Right ventricle myocardium superior (tissue), 1 donor: ENCODE data around the gene MARCKSL1. TPM values are rescaled to one million over a fixed set of nuclear protein-coding genes. Genes with fewer than 3 reads are reported as not detected.
A peak's percentile ranks its signal among the peaks of the same experiment; 100 is the strongest.

Experiments
- ATAC-seq: fragments of 200-7000 bp; cut with Tn5 transposase; one replicate; pipeline ENCODE4 v1.9.1; 2020; ENCODE audit warnings: mild to moderate bottlenecking; ENCODE audit not compliant: poor library complexity
- DNase-seq: peaks from one replicate; pipeline ENCODE4 v3.0.0-alpha.2; 2020
- intact Hi-C: fragments of 100-400 bp; cut with DNase I; formaldehyde crosslinking; loops from one replicate; pipeline ENCODE4 v1.11.2; 2022
- total RNA-seq: library from RNA; stranded (reverse); fragmentation: NEBNext Ultra II Directional; extraction: Animal tissue kit (Norgen Biotek cat#: 25700); gene quantifications from one replicate; pipeline ENCODE4 v1.2.1, GENCODE V29; 2021
- donor health status: DM: no; HTN: yes; CAD: no; lungs with severe emphysema.

Gene MARCKSL1
- total RNA-seq, 1 donor from 2014 or later, result 16.1 TPM

DNA sequence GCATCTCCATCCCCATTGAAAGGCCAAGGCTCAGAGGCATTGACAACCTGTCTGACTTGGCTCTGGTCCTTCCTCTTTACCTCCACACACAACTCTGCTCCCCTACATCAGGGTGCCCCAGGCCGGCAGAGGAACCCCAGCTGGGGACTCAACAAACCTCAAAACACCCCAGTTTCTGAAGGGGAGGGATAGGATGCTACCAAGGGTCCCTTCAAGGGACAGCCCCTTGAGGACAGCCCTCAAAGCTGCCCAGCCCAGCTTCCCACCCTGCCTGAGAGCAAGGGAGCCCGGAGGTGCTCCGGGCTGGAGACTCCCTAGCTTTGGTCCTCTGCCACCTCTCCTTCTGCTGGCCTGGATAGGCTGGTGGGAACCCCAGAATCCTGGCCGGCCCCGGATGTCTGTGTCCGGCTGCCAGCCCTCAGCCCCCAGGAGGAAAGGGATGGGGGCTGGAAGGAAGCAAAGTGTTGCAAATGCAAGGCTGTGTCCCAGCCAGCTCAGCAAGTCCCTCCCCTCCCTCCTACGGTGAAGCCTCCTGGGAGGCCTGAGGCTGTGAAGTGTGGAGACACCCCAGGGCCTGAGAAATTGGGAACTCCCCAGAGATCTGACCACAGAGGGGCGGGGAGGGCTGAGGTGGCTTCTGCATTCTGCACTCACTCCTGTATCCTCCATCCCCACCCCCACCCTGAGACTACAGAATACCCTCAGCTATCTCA, 1.1 kb upstream of the MARCKSL1 start:
- peak; percentile 44 for ATAC-seq
- intact Hi-C loops, result no loop called here

DNA sequence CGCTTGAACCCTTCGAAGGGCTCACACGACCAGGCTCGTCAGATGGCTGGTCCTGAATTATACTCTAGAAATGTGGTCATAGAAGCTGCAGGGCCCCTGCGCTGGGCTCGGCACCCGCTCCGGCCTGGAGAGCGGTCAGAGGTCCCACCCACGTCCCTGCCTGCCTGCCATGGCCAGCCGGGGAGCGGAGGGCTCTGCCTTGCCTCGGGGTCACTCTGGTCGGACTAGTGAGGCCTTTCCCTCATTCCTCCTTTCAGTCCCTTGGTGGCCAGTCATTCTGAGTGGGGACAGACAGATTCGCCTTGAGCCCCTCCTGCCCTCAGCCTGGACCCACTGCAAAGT, 529 bp upstream of the MARCKSL1 start:
- intact Hi-C loops, result no loop called here

More for the DNA sequence above, 1.1 kb upstream of the MARCKSL1 start:
- DNase-seq, result peak; percentile 75

DNA sequence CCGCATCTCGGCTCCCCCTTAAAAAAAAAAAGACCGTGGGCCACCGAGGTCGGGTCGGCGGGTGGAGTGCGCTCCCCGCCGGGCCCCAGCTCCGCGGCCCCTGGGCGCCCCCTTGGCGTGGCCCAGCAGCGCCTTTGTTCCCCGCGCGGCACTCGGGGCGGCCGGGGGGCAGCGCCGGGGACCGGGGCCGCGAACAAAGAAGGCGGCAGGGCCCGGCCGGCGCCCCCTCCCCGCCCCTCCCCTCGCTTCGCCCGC, 571 bp downstream of the MARCKSL1 start:
- ATAC-seq (no peak), DNase-seq (no peak)
- intact Hi-C loops, result loop anchor here (2.0 kb wide), 1 partner anchor 27 kb away; the partner anchor contains the start of genes FAM229A and TSSK3

More for the DNA sequence above, 529 bp upstream of the MARCKSL1 start:
- peak; percentile 23 for ATAC-seq
- DNase-seq, result peak; percentile 59

DNA sequence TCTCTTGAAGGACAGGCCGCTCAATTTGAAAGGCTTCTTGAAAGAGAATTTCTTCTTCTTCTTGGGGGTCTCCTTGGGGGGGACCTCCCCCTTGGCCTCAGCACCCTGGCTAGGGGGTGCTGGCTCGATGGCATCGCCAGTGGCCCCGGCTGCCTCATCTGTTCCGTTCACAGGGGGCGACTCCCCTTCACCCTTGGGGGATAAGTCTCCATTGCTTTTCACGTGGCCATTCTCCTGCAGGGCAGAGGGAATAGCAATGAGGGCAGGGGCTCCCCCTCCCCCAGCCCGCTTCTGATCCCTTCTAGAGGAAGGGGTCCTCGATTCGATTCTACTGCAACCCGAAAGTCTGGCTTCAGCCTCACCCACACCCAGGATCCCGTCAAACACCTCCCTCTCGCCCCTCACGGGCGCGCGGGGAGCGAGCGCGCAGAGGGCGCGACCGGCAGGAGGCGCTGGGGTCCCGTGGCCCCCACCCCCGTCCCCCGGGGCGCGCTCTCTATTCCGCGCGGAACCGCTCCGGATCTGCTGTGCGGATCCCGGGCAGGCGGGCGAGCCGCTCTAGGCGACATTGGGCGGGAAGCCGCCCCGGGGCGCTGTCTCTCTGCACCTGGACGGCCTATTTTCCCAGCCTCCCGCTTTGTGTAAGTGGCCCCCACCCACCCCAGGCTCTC, 1.0 kb downstream of the MARCKSL1 start:
- DNase-seq (peak; percentile 73), ATAC-seq (peak; percentile 47)
- intact Hi-C loops, result loop anchor here (2.0 kb wide), 1 partner anchor 28 kb away; the partner anchor contains the start of genes FAM229A and TSSK3

DNA sequence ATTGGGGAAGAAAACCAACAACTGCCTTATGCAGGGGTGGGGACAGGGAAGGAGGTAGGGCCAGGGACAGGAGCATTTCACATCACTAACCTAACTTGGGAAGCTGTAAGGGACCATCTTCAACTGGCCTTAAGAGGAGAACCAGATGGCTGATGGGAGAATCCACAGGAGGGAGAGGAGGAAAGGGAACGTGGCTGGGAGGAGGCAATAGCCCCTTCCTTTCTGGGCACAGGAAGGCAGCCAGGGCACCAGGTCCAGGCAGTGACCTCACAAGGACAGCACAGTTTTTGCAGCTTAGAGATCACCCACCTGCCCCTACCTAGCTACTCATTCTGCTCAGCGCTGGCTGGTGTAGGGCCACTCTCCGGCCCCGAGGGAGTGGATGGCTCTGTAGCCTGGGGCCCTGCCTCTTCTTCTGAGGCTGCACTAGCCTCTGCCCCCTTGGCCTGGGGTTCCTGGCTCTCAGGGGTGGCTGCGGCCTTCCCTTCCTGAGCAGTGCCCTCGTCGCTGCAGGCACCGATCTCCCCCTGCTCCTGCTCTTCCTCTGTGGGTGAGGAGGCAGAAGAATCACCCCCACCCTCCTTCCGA, 1.7 kb downstream of the MARCKSL1 start:
- intact Hi-C loops, result loop anchor here (2.0 kb wide), 1 partner anchor 28 kb away; the partner anchor contains the start of genes FAM229A and TSSK3
- DNase-seq (peak; percentile 40), ATAC-seq (no peak)

DNA sequence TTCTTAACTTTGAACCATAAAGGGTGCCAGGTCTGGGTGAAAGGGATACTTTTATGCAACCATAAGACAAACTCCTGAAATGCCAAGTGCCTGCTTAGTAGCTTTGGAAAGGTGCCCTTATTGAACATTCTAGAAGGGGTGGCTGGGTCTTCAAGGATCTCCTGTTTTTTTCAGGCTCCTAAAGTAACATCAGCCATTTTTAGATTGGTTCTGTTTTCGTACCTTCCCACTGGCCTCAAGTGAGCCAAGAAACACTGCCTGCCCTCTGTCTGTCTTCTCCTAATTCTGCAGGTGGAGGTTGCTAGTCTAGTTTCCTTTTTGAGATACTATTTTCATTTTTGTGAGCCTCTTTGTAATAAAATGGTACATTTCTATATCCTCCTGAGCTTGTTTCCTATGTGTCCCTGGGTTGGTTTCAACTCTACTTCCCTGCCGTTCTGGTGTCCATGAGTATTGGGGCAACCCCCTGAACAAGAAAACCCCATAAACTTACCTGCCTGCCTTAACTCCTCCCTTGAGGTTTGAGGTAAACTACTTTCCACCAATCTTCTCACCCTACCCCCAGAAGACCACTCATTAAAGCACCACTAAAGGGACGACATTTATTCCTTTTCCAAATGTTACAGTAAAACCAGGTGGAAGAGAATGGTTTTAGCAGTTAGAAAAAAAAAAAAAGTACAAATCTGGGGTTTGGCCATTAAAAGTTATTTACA, 2.6 kb downstream of the MARCKSL1 start:
- intact Hi-C loops, result no loop called here
- DNase-seq (no peak), ATAC-seq (no peak)

DNA sequence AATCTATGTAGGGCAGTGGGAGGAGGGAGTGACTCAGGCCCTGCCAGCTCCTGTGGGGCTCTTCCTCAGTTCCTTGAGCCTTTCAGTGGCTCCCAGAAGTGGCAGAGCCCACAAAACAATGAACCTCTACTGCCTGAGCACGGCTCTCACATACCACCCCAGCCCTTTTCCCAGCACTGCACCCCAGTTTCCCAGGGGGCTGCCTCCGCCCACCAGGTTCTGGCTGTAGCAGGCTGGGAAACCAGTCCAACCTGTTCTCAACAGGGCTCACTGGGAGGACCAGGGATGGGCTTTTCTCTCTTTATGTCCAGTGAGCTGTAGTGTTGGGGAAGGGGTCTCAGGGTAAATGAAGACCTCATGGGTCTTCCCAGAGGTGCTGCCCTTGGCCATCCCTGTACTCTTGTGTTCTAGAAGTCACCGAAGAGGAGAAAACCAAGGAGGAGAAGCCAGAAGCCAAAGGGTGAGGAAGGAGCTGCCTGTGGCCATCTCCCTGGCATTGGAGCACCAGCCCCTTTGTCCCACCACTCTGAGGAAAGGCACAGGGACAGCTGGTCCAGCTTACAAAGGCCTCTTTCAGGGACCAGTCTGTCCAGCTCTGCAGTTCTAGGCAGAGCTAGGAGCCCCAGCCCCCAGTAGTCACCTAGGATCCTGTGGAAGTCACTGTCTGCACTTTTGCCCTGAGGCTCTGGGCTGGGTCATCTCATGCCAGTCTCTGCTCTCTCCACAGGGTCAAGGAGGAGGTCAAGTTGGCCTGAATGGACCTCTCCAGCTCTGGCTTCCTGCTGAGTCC, 3.5 kb downstream of the MARCKSL1 start:
- no peak for ATAC-seq

DNA sequence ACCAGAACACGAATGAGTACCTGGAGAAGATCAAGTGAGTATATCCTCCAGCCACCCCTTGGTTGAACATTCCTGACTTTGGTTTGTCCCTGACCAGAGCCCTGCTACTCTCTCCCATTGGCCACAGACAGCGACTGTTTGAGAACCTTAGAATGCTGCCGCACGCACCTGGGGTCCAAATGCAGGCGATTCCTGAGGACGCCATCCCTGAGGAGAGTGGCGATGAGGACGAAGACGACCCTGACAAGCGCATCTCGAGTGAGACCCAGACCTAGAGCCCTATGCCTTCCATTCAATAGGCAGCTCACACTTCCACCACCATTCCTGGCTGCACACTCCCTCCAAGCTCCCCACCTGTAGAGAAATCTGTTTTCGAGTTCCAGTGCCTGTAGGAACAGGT, 4.5 kb downstream of the MARCKSL1 start:
- DNase-seq (no peak), ATAC-seq (no peak)
- intact Hi-C loops, result no loop called here

More for the DNA sequence above, 3.5 kb downstream of the MARCKSL1 start:
- intact Hi-C loops, result no loop called here
- DNase-seq, result peak; percentile 10

DNA sequence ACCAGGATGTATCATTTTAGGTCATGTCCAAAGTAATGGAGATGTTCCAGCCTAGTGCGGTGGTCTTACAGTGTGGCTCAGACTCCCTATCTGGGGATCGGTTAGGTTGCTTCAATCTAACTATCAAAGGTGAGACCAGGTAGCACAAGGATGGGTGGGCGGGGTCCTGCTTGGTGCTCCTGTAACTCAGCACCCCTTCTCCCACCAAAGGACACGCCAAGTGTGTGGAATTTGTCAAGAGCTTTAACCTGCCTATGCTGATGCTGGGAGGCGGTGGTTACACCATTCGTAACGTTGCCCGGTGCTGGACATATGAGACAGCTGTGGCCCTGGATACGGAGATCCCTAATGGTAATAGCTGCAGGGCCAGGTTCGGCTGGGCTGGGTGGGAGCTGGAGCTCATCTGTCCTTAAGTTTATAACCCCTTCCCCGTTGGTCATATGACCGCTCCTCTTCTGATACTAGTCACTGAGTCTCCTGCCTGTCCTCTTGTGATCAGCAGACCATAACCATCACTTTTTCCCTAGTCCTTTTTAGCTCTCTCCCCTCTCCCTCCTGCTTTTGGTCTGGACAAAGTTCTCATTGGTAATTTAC, 5.4 kb downstream of the MARCKSL1 start:
- DNase-seq (no peak), ATAC-seq (no peak)
- intact Hi-C loops, result no loop called here

DNA sequence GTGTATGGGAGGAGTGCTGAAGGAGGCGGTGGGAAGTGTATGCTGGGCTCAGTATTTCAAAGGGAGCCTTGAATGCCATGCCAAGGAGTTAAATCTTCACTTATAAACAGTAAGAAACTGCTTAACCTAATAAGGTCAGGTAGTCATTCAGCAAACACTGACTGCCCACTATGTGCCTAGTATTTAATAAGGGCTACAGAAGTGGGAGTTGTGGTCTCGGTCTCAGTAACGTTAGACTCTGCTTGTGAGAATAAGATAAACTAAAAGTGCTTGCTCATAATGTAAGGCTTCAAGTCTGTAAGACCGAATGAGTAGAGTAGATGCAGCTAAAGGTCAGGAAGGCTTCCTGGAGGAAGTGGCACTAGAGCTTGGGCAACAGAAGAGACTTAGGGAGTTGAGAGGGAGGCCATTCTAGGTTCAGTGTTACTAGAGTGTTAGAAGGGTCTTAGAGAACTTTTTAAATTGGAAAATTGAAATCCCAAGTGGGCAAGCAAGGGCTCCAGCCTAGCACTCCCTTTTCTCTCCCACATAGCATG, 6.0 kb downstream of the MARCKSL1 start:
- ATAC-seq (no peak), DNase-seq (no peak)
- intact Hi-C loops, result no loop called here

DNA sequence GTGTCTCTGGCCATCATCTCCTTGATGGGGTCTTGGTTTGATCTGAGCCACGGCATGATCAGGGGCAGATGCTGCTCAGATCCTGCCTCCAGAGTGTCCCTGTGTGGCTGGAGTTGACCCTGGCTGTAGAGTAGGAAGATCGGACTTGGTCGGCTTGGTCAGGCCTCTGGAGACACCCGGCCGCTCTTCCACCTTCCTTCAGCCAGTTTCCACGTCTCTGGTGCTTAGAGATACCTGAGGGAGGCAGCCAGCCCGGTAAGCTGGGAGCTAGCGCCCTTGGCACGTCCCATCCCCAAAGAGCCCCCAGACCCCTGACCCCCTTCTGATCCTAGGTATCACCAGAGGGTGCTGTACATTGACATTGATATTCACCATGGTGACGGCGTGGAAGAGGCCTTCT, 8.8 kb downstream of the MARCKSL1 start:
- intact Hi-C loops, result no loop called here
- ATAC-seq (no peak), DNase-seq (no peak)

DNA sequence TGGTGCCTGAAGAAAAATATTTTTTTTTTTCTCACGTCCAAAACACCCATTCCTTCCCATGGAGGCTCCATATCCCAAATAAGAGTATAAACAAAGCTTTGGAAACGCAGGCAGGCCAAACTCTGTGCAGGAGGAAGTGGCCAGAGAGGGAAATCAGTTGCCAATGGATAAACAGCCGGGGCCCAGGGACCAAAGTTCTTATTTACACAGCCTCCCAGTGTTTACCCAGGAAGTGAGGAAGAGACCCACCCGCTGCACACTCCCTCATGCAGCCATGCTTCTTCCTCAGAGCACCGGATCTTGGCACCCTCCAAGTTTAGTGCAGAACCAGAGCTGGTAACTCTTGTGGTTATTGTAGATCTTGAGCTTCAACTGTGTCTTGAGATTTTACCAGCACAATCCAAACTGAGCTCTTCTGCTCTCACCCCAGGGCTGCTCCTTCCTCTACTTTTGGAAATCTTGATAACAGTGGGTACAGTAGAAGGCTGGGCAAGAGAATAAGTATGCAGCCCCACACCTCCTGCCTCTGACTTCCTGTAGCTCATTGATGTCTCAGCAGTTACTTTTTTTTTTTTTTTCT, 14.2 kb downstream of the MARCKSL1 start:
- no peak for DNase-seq
- intact Hi-C loops, result no loop called here
- ATAC-seq, result peak; percentile 57

DNA sequence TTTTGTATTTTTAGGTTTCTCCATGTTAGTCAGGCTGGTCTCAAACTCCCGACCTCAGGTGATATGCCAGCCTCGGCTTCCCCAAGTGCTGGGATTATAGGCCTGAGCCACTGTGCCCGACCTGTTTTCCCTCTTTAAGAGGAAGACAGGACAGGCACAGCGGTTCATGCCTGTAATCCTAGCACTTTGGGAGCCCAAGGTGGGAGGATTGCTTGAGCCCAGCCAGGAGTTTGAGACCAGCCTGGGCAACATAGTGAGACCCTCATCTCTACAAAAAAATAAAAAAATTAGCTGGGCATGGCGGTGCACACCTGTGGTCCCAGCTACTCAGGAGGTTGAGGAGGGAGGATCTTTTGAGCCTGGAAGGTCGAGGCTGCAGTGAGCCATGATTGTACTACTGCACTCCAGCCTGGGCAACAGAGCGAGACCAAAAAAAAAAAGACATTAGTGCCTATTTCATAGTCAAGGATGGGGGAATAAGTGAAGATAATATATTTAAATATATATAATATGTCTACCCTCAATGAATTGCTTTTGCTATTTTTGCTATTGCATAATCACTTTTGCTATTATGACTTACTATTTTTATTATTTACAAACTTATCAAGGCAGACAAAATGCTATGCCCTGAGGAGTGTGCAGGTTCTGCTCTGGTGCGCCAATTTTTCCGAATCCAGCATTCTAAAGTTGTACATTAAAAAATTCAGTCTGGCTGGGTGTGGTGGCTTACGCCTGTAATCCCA, 17.7 kb downstream of the MARCKSL1 start:
- intact Hi-C loops, result no loop called here
- no peak for DNase-seq
- no peak for ATAC-seq

DNA sequence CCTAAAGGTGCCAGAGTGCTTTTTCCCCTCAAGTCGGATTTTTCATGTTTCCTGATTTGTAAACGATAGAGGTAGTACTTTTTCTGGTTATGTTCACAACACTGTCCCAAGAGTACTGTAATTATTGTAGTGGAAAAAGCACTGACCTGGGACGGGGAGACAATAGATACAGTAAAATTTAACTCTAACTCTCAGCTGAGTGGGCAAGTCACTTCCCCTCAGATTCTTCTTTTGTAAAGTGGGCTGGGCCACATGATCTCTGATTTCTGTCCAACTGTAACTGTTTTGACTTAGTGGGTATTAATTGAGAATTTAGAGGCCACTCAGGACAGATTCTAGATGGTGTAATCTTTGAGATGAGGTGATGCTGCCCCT, 19.1 kb downstream of the MARCKSL1 start:
- intact Hi-C loops, result no loop called here
- ATAC-seq (no peak), DNase-seq (no peak)

DNA sequence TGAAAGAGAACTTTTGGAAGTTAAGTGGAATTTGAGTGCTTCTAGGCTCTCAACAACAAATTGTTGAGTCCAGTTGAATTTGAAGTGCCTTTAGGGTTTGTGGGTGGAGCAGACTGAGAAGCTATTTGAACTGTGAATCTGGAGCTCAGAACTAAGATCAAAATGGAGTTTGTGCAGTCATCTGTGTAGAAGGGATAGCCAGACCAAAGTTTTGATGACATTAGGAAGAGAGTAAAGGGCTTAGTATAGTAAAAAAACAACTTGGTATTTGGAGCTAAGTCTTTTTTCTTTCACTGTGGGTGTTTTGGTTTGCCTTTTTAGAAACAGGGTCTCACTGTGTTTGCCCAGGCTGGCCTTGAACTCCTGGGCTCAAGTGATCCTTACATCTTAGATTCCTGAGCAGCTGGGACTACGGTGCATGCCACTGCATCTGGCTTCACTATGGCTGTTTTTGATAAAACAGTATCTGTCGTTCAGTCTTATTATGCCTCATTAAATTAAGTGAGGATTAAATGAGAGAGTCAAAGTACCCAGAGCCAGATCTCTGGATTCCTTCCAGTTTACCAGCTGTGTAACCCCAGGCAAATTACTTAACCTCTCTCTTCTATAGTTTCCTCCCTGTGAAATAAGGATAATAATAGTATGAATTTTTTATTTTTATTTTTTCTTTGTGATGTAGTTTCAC, 24.2 kb downstream of the MARCKSL1 start:
- ATAC-seq (no peak), DNase-seq (no peak)
- intact Hi-C loops, result loop anchor here (5.0 kb wide), 1 partner anchor 95 kb away; no protein-coding TSS in a partner anchor

DNA sequence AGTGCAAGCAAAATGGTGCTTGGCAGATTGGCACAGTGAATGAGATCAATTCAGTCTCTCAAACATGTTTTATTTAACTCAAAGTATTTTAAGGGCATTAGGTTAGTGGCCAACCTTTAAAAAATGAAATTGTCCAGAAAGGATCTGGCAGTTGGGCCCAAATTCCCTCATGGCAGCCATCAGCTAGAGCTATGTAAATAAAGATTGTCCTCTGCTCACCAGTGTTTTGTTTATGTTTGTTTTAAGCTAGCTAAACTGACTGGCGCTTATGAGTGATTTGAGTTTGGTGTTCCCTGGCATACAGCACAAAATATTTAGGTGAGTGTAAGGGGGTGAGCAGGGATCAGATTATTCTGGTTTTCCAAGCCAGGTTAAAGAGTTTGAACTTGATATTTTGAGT, 26.1 kb downstream of the MARCKSL1 start:
- DNase-seq, result no peak
- intact Hi-C loops, result loop anchor here (5.0 kb wide), 1 partner anchor 93 kb away; no protein-coding TSS in a partner anchor
- no peak for ATAC-seq

DNA sequence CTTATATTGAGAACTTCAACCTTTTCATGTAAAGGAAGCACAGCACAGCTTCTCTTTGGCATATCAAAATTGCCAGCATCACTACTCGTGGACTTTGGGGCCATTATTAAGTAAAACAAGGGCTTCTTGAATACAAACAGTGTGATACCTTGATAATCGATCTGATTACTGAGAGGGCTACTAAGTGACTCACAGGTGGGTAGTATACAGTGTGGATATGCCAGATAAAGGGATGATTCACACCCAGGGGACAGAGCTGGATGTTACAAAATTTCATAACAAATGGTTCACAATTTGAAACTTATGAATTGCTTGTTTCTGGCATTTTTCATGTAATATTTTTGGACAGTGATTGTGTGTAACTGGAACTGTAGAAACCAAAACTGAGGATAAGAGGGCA, 28.7 kb downstream of the MARCKSL1 start:
- intact Hi-C loops, result no loop called here
- DNase-seq, result no peak
- no peak for ATAC-seq
